ENCODE measurements around the gene PCDHB4. TPM values are rescaled to one million over a fixed set of nuclear protein-coding genes. Genes with fewer than 3 reads are reported as not detected.
"Not testable (repeated sequence)": the region's sequence is repeated elsewhere in the genome, so short reads cannot be mapped to it uniquely, and the experiment has no call there.

PCDHB4 gene
- total RNA-seq, 2 experiments from 2014 or later = not detected

- H3K9me2 ChIP-seq (ENCODE audit: insufficient read depth, low read length); H3K9me3 ChIP-seq (ENCODE audit: low read length); H3K4me1 ChIP-seq (ENCODE audit: insufficient read depth, low read length, poor library complexity, severe bottlenecking); intact Hi-C loops (cut with micrococcal nuclease; ENCODE audit: unreplicated experiment); BruUV-seq (replicated peaks); H3K79me2 ChIP-seq (ENCODE audit: insufficient read depth, low read depth, low read length); H4K20me1 ChIP-seq (ENCODE audit: insufficient read depth, low read length); CTCF ChIA-PET (ENCODE audit: unreplicated experiment); DNase-seq (ENCODE audit: low spot score); H3K27ac ChIP-seq (ENCODE audit: low read depth, low read length, poor library complexity, severe bottlenecking); H3K4me2 ChIP-seq (ENCODE audit: low read length); POLR2A ChIA-PET; H3K4me3 ChIP-seq (ENCODE audit: low read depth, low read length, poor library complexity, severe bottlenecking); H2AFZ ChIP-seq (ENCODE audit: low read length); H3K36me3 ChIP-seq (ENCODE audit: insufficient read depth, low read length): not testable (repeated sequence)
Measured at GRCh38 chr5:141096586-141096985, 25.0 kb upstream of the PCDHB4 start.

- no peaks in the 10 kb centered on the region for H3K9me2 ChIP-seq (ENCODE audit: insufficient read depth, low read length)
- no peaks in the 10 kb centered on the region for H3K36me3 ChIP-seq (ENCODE audit: insufficient read depth, low read length)
- H3K4me1 ChIP-seq (ENCODE audit: insufficient read depth, low read length, poor library complexity, severe bottlenecking) = no peaks in the 10 kb centered on the region
- no peak within 1 kb of the TSS for H3K4me3 ChIP-seq (ENCODE audit: low read depth, low read length, poor library complexity, severe bottlenecking)
- intact Hi-C loops (cut with micrococcal nuclease; ENCODE audit: unreplicated experiment) = no loop called here
- no peaks in the 10 kb centered on the region for H3K79me2 ChIP-seq (ENCODE audit: insufficient read depth, low read depth, low read length)
- no peaks in the 10 kb centered on the region for H4K20me1 ChIP-seq (ENCODE audit: insufficient read depth, low read length)
- TF ChIP-seq CTCF (conservative IDR thresholded peaks at IDR 0.05; ENCODE audit: low read length) = peak; percentile 55
- TF ChIP-seq EZH2phosphoT487 (IDR thresholded peaks at IDR 0.05; ENCODE audit: borderline replicate concordance, low read depth, low read length) = no peak
- H2AFZ ChIP-seq (ENCODE audit: low read length) = no peak within 1 kb of the TSS
- no peak within 1 kb of the TSS for H3K27ac ChIP-seq (ENCODE audit: low read depth, low read length, poor library complexity, severe bottlenecking)
- no peak within 1 kb of the TSS for H3K4me2 ChIP-seq (ENCODE audit: low read length)
- POLR2A ChIA-PET = no interaction called here
- no TSS peak for BruUV-seq (replicated peaks)
- no peaks in the 10 kb centered on the region for H3K9me3 ChIP-seq (ENCODE audit: low read length)
- peak; percentile 1 for DNase-seq (ENCODE audit: low spot score)
- CTCF ChIA-PET (ENCODE audit: unreplicated experiment) = no interaction called here
Measured at GRCh38 chr5:141100243-141100805, 21.3 kb upstream of the PCDHB4 start, which contains the start of gene PCDHB3. PCDHB3 (plus strand) TSS chr5:141100473; CDS start chr5:141100650, 177 bp downstream.

GRCh38 chr5:141101059-141101458, 20.6 kb upstream of the PCDHB4 start:
- DNase-seq (ENCODE audit: low spot score) = no peak
- BruUV-seq (replicated peaks) = no TSS peak
- ChIA-PET CTCF (ENCODE audit: unreplicated experiment) (no interaction called here), POLR2A (no interaction called here)
- Histone ChIP-seq H3K4me2 (ENCODE audit: low read length) (no peak overlapping the region), H4K20me1 (ENCODE audit: insufficient read depth, low read length) (no peaks in the 10 kb centered on the region), H3K79me2 (ENCODE audit: insufficient read depth, low read depth, low read length) (no peaks in the 10 kb centered on the region), H3K4me3 (ENCODE audit: low read depth, low read length, poor library complexity, severe bottlenecking) (no peak overlapping the region), H2AFZ (ENCODE audit: low read length) (no peak overlapping the region), H3K27ac (ENCODE audit: low read depth, low read length, poor library complexity, severe bottlenecking) (no peak overlapping the region), H3K9me3 (ENCODE audit: low read length) (no peaks in the 10 kb centered on the region), H3K4me1 (ENCODE audit: insufficient read depth, low read length, poor library complexity, severe bottlenecking) (no peaks in the 10 kb centered on the region), H3K36me3 (ENCODE audit: insufficient read depth, low read length) (no peaks in the 10 kb centered on the region), H3K9me2 (ENCODE audit: insufficient read depth, low read length) (no peaks in the 10 kb centered on the region)
- intact Hi-C loops (cut with micrococcal nuclease; ENCODE audit: unreplicated experiment) = no loop called here
- TF ChIP-seq CTCF (conservative IDR thresholded peaks at IDR 0.05; ENCODE audit: low read length) = no peak
- TF ChIP-seq EZH2phosphoT487 (IDR thresholded peaks at IDR 0.05; ENCODE audit: borderline replicate concordance, low read depth, low read length) = no peak

- intact Hi-C loops (cut with micrococcal nuclease; ENCODE audit: unreplicated experiment); H3K4me3 ChIP-seq (ENCODE audit: low read depth, low read length, poor library complexity, severe bottlenecking); H3K4me2 ChIP-seq (ENCODE audit: low read length); H2AFZ ChIP-seq (ENCODE audit: low read length); DNase-seq (ENCODE audit: low spot score); H3K9me3 ChIP-seq (ENCODE audit: low read length); H3K4me1 ChIP-seq (ENCODE audit: insufficient read depth, low read length, poor library complexity, severe bottlenecking); H3K36me3 ChIP-seq (ENCODE audit: insufficient read depth, low read length); POLR2A ChIA-PET; H3K79me2 ChIP-seq (ENCODE audit: insufficient read depth, low read depth, low read length); H3K9me2 ChIP-seq (ENCODE audit: insufficient read depth, low read length); H4K20me1 ChIP-seq (ENCODE audit: insufficient read depth, low read length); CTCF ChIA-PET (ENCODE audit: unreplicated experiment); BruUV-seq (replicated peaks); H3K27ac ChIP-seq (ENCODE audit: low read depth, low read length, poor library complexity, severe bottlenecking): not testable (repeated sequence)
Measured at GRCh38 chr5:141102070-141102469, 19.5 kb upstream of the PCDHB4 start.

- CTCF ChIA-PET (ENCODE audit: unreplicated experiment); H3K9me2 ChIP-seq (ENCODE audit: insufficient read depth, low read length); POLR2A ChIA-PET; H3K36me3 ChIP-seq (ENCODE audit: insufficient read depth, low read length); BruUV-seq (replicated peaks); H3K4me3 ChIP-seq (ENCODE audit: low read depth, low read length, poor library complexity, severe bottlenecking); H3K4me2 ChIP-seq (ENCODE audit: low read length); H3K4me1 ChIP-seq (ENCODE audit: insufficient read depth, low read length, poor library complexity, severe bottlenecking); DNase-seq (ENCODE audit: low spot score); H3K9me3 ChIP-seq (ENCODE audit: low read length); H3K27ac ChIP-seq (ENCODE audit: low read depth, low read length, poor library complexity, severe bottlenecking); H2AFZ ChIP-seq (ENCODE audit: low read length); intact Hi-C loops (cut with micrococcal nuclease; ENCODE audit: unreplicated experiment); H4K20me1 ChIP-seq (ENCODE audit: insufficient read depth, low read length); H3K79me2 ChIP-seq (ENCODE audit: insufficient read depth, low read depth, low read length): not testable (repeated sequence)
Measured at GRCh38 chr5:141102471-141102870, 19.1 kb upstream of the PCDHB4 start.

Data from OCI-LY7 (cell line).